Liver (tissue), 9 donors: Measurements from ENCODE around the gene SETD1A. TPM values are rescaled to one million over a fixed set of nuclear protein-coding genes. Genes with fewer than 3 reads are reported as not detected.

Source experiments
- DNase-seq: peaks from one replicate; pipeline ENCODE4 v3.0.0-alpha.2; 2017; ENCODE audit warnings: low spot score
- H3K27ac ChIP-seq, 2 donors: one replicate each; pipeline ENCODE4 v1.7.0; 2013; ENCODE audit warnings: inconsistent platforms in 2 of 2, low read length in 2 of 2, control low read depth in 1 of 2, low read depth in 1 of 2, mild to moderate bottlenecking in 1 of 2
- H3K27me3 ChIP-seq, 4 donors: one replicate each; pipeline versions ENCODE4 v1.6.1 to v1.7.0; 2013; ENCODE audit warnings: low read length in 3 of 4, inconsistent platforms in 1 of 4, mild to moderate bottlenecking in 1 of 4, moderate library complexity in 1 of 4; ENCODE audit not compliant: control insufficient read depth in 4 of 4, insufficient read depth in 4 of 4
- H3K36me3 ChIP-seq, 4 donors: one replicate each; pipeline versions ENCODE4 v1.6.1 to v1.7.0; 2013; ENCODE audit warnings: low read length in 3 of 4, mild to moderate bottlenecking in 3 of 4, low read depth in 1 of 4, moderate library complexity in 1 of 4; ENCODE audit not compliant: control insufficient read depth in 4 of 4, insufficient read depth in 3 of 4
- H3K4me1 ChIP-seq, 4 donors: one replicate each; pipeline versions ENCODE4 v1.6.1 to v1.7.0; 2013; ENCODE audit warnings: low read length in 3 of 4, mild to moderate bottlenecking in 3 of 4, moderate library complexity in 1 of 4; ENCODE audit not compliant: control insufficient read depth in 4 of 4, insufficient read depth in 4 of 4
- H3K4me3 ChIP-seq, 3 donors: one replicate each; pipeline versions ENCODE4 v1.6.1 to v1.7.0; 2013; ENCODE audit warnings: low read length in 3 of 3, control low read depth in 1 of 3, low read depth in 1 of 3, mild to moderate bottlenecking in 1 of 3
- H3K9ac ChIP-seq, 2 donors: one replicate each; pipeline ENCODE4 v1.7.0; 2013; ENCODE audit warnings: low read length in 2 of 2, mild to moderate bottlenecking in 2 of 2, moderate library complexity in 2 of 2, control low read depth in 1 of 2, low read depth in 1 of 2
- H3K9me3 ChIP-seq, 4 donors: one replicate each; pipeline versions ENCODE4 v1.6.1 to v1.7.0; 2013; ENCODE audit warnings: low read length in 3 of 4; ENCODE audit not compliant: control insufficient read depth in 4 of 4
- EGR1 ChIP-seq, 2 donors: IDR thresholded peaks; 2 replicates each; pipeline ENCODE4 v1.6.1; 2016 to 2018; ENCODE audit warnings: antibody characterized with exemption in 2 of 2, low read depth in 2 of 2
- FOXA1 ChIP-seq: IDR thresholded peaks from 2 replicates; pipeline ENCODE4 v1.6.1; 2016; ENCODE audit warnings: antibody characterized with exemption
- FOXA2 ChIP-seq: IDR thresholded peaks from 2 replicates; pipeline ENCODE4 v1.6.1; 2016; ENCODE audit warnings: antibody characterized with exemption
- GABPA ChIP-seq, 2 donors: IDR thresholded peaks in 1 of 2; conservative IDR thresholded peaks in 1 of 2; 2 replicates each; pipeline ENCODE4 v1.6.1; 2016; ENCODE audit warnings: antibody characterized with exemption in 2 of 2, mild to moderate bottlenecking in 1 of 2, moderate library complexity in 1 of 2
- HNF4A ChIP-seq, 2 donors: conservative IDR thresholded peaks; 2 replicates each; pipeline ENCODE4 v1.6.1; 2016; ENCODE audit warnings: antibody characterized with exemption in 2 of 2, mild to moderate bottlenecking in 2 of 2
- HNF4G ChIP-seq: IDR thresholded peaks from 2 replicates; pipeline ENCODE4 v1.6.1; 2016; ENCODE audit warnings: antibody characterized with exemption
- JUND ChIP-seq, 2 donors: IDR thresholded peaks; 2 replicates each; pipeline ENCODE4 v1.6.1; 2016; ENCODE audit warnings: antibody characterized with exemption in 2 of 2
- NR2F2 ChIP-seq: IDR thresholded peaks from 2 replicates; pipeline ENCODE4 v1.6.1; 2016; ENCODE audit warnings: antibody characterized with exemption
- RAD21 ChIP-seq, 2 donors: IDR thresholded peaks; 2 replicates each; pipeline ENCODE4 v1.6.1; 2016; ENCODE audit warnings: antibody characterized with exemption in 2 of 2, mild to moderate bottlenecking in 2 of 2
- RXRA ChIP-seq, 2 donors: IDR thresholded peaks; 2 replicates each; pipeline ENCODE4 v1.6.1; 2017 to 2018; ENCODE audit warnings: antibody characterized with exemption in 2 of 2, mild to moderate bottlenecking in 1 of 2
- SP1 ChIP-seq: IDR thresholded peaks from 2 replicates; pipeline ENCODE4 v1.6.1; 2018; ENCODE audit warnings: antibody characterized with exemption, mild to moderate bottlenecking
- TAF1 ChIP-seq: conservative IDR thresholded peaks from 2 replicates; pipeline ENCODE4 v1.6.1; 2016; ENCODE audit warnings: antibody characterized with exemption, mild to moderate bottlenecking
- WGBS: extraction: QIAGEN DNeasy Blood & Tissue Kit; methylation state at CpG from one replicate; pipeline ENCODE4 v1.1.7; 2013; 5-methylcytosine and 5-hydroxymethylcytosine counted together
- polyA plus RNA-seq, 2 donors: library from polyadenylated mRNA; stranded (reverse) in 1 of 2; unstranded in 1 of 2; fragments of 200-250 nt in 1 of 2; fragments of >200 nt in 1 of 2; fragmentation: Nextera tagmentation in 1 of 2; extraction: Ambion mirVana in 1 of 2; gene quantifications; one replicate each; pipeline versions ENCODE4 v1.2.1 to v1.2.3, GENCODE V29; 2013 to 2015
- total RNA-seq, 2 donors: library from RNA; depleted of rRNA; stranded (reverse); fragments of >200 nt; gene quantifications; one replicate each; pipeline ENCODE4 v1.2.3, GENCODE V29; 2014
- TF ChIP-seq, protein P1 (sequence below): IDR thresholded peaks from 2 replicates; pipeline ENCODE4 v1.6.1; 2016; ENCODE audit warnings: antibody characterized with exemption, mild to moderate bottlenecking
- TF ChIP-seq, protein P2 (sequence below): IDR thresholded peaks from 2 replicates; pipeline ENCODE4 v1.6.1; 2016; ENCODE audit warnings: antibody characterized with exemption
- TF ChIP-seq, protein P3 (sequence below): IDR thresholded peaks from 2 replicates; pipeline ENCODE4 v1.6.1; 2016; ENCODE audit warnings: antibody characterized with exemption
- TF ChIP-seq, protein P4 (sequence below): IDR thresholded peaks from 2 replicates; pipeline ENCODE4 v1.6.1; 2016; ENCODE audit warnings: antibody characterized with exemption
- TF ChIP-seq, protein P5 (sequence below): fragments of 150-350 bp; IDR thresholded peaks from 2 replicates; pipeline ENCODE4 v1.5.1; 2017; ENCODE audit warnings: improper control_type of control experiment, low read depth, low read length; ENCODE audit not compliant: missing input control
- donor health status: healthy.
- donor health status: healthy.
- donor health status: healthy.
- donor health status: healthy.
- donor health status: healthy.

The SETD1A gene
- total and polyA plus RNA-seq, 4 donors: 2.7 to 4.9 (median 3.7) TPM

DNA sequence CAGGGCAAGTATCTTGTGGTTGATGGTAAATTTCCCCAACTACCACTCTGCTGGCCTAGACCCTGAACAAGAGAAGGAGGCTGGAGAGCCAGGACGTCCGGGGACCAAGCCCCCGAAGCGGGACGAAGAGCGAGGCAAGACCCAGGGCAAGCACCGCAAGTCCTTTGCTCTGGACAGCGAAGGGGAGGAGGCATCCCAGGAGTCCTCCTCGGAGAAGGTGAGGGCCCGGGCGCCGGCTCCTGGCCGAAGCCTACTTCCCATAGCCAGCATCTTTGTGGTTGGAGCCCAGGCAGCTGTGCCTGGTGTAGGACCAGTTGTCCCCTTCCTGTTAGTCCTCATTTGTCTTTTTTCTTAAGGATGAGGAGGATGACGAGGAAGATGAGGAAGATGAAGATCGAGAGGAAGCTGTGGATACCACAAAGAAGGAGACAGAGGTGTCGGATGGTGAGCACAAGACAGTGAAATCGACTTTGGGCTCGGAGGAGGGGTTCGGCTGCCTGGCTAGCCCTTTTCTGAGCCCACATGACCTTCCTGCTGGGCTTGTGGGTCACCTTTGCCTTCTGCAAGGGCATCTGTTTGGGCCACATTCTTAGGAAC lies 11.8 kb downstream of the SETD1A start:
- 96% methylated on average over 19 of the region's 19 CpGs for WGBS

DNA sequence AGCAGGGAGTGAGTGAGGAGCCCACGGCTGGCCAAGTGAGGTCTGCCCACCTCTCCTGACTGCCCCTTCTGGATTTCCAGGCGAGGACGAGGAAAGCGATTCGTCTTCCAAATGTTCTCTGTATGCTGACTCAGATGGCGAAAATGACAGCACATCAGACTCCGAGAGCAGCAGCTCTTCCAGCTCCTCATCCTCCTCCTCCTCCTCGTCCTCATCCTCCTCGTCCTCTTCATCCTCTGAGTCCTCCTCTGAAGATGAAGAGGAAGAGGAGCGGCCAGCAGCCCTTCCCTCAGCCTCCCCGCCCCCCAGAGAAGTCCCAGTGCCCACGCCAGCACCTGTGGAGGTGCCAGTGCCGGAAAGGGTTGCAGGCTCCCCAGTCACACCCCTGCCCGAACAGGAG lies 13.7 kb downstream of the SETD1A start:
- no peak for TF ChIP-seq GABPA (IDR thresholded peaks at IDR 0.05 in 1 of 2, conservative IDR thresholded peaks at IDR 0.05 in 1 of 2)
- no peak for TF ChIP-seq HNF4A (conservative IDR thresholded peaks at IDR 0.05)
- TF ChIP-seq, protein P1, sequence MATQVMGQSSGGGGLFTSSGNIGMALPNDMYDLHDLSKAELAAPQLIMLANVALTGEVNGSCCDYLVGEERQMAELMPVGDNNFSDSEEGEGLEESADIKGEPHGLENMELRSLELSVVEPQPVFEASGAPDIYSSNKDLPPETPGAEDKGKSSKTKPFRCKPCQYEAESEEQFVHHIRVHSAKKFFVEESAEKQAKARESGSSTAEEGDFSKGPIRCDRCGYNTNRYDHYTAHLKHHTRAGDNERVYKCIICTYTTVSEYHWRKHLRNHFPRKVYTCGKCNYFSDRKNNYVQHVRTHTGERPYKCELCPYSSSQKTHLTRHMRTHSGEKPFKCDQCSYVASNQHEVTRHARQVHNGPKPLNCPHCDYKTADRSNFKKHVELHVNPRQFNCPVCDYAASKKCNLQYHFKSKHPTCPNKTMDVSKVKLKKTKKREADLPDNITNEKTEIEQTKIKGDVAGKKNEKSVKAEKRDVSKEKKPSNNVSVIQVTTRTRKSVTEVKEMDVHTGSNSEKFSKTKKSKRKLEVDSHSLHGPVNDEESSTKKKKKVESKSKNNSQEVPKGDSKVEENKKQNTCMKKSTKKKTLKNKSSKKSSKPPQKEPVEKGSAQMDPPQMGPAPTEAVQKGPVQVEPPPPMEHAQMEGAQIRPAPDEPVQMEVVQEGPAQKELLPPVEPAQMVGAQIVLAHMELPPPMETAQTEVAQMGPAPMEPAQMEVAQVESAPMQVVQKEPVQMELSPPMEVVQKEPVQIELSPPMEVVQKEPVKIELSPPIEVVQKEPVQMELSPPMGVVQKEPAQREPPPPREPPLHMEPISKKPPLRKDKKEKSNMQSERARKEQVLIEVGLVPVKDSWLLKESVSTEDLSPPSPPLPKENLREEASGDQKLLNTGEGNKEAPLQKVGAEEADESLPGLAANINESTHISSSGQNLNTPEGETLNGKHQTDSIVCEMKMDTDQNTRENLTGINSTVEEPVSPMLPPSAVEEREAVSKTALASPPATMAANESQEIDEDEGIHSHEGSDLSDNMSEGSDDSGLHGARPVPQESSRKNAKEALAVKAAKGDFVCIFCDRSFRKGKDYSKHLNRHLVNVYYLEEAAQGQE: no peak
- no peak for TF ChIP-seq RXRA (IDR thresholded peaks at IDR 0.05)
- TF ChIP-seq EGR1 (IDR thresholded peaks at IDR 0.05; ENCODE audit: low read depth in 2 of 2): no peak
- TF ChIP-seq, protein P2, sequence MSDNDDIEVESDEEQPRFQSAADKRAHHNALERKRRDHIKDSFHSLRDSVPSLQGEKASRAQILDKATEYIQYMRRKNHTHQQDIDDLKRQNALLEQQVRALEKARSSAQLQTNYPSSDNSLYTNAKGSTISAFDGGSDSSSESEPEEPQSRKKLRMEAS: no peak
- TF ChIP-seq, protein P3, sequence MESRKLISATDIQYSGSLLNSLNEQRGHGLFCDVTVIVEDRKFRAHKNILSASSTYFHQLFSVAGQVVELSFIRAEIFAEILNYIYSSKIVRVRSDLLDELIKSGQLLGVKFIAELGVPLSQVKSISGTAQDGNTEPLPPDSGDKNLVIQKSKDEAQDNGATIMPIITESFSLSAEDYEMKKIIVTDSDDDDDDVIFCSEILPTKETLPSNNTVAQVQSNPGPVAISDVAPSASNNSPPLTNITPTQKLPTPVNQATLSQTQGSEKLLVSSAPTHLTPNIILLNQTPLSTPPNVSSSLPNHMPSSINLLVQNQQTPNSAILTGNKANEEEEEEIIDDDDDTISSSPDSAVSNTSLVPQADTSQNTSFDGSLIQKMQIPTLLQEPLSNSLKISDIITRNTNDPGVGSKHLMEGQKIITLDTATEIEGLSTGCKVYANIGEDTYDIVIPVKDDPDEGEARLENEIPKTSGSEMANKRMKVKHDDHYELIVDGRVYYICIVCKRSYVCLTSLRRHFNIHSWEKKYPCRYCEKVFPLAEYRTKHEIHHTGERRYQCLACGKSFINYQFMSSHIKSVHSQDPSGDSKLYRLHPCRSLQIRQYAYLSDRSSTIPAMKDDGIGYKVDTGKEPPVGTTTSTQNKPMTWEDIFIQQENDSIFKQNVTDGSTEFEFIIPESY: no peak
- TF ChIP-seq TAF1: no peak
- TF ChIP-seq, protein P4, sequence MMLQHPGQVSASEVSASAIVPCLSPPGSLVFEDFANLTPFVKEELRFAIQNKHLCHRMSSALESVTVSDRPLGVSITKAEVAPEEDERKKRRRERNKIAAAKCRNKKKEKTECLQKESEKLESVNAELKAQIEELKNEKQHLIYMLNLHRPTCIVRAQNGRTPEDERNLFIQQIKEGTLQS: no peak
- TF ChIP-seq FOXA2: no peak
- TF ChIP-seq JUND (IDR thresholded peaks at IDR 0.05): no peak
- no peak overlapping the region for H3K4me3 ChIP-seq
- 97% methylated on average over 14 of the region's 14 CpGs for WGBS
- no peak overlapping the region for H3K27ac ChIP-seq
- no peaks in the 10 kb centered on the region for H3K9me3 ChIP-seq
- H3K4me1 ChIP-seq: no peaks in the 10 kb centered on the region
- H3K9ac ChIP-seq: no peak overlapping the region
- peaks cover 27 to 75% (median 49%) of the 10 kb centered on the region in 4 donors for H3K36me3 ChIP-seq
- DNase-seq: no peak
- no peaks in the 10 kb centered on the region for H3K27me3 ChIP-seq

More for the DNA sequence above, 11.8 kb downstream of the SETD1A start:
- Histone ChIP-seq H3K36me3 (peaks cover 34 to 80% (median 52%) of the 10 kb centered on the region in 4 donors), H3K9me3 (no peaks in the 10 kb centered on the region), H3K27ac (no peak overlapping the region), H3K4me1 (no peaks in the 10 kb centered on the region), H3K27me3 (no peaks in the 10 kb centered on the region), H3K4me3 (no peak overlapping the region), H3K9ac (no peak overlapping the region)
- DNase-seq: no peak
- TF ChIP-seq GABPA (IDR thresholded peaks at IDR 0.05 in 1 of 2, conservative IDR thresholded peaks at IDR 0.05 in 1 of 2) (no peak), FOXA1 (no peak), JUND (IDR thresholded peaks at IDR 0.05) (no peak), RAD21 (IDR thresholded peaks at IDR 0.05) (no peak), SP1 (no peak), FOXA2 (no peak), TAF1 (no peak), EGR1 (IDR thresholded peaks at IDR 0.05; ENCODE audit: low read depth in 2 of 2) (no peak), NR2F2 (no peak), HNF4G (no peak), HNF4A (conservative IDR thresholded peaks at IDR 0.05) (no peak)
- TF ChIP-seq, protein P2: no peak
- TF ChIP-seq, protein P5, sequence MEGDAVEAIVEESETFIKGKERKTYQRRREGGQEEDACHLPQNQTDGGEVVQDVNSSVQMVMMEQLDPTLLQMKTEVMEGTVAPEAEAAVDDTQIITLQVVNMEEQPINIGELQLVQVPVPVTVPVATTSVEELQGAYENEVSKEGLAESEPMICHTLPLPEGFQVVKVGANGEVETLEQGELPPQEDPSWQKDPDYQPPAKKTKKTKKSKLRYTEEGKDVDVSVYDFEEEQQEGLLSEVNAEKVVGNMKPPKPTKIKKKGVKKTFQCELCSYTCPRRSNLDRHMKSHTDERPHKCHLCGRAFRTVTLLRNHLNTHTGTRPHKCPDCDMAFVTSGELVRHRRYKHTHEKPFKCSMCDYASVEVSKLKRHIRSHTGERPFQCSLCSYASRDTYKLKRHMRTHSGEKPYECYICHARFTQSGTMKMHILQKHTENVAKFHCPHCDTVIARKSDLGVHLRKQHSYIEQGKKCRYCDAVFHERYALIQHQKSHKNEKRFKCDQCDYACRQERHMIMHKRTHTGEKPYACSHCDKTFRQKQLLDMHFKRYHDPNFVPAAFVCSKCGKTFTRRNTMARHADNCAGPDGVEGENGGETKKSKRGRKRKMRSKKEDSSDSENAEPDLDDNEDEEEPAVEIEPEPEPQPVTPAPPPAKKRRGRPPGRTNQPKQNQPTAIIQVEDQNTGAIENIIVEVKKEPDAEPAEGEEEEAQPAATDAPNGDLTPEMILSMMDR: no peak
- TF ChIP-seq, protein P4: no peak
- TF ChIP-seq, protein P3: no peak
